ENCODE data around the gene FREM1. TPM values are rescaled to one million over a fixed set of nuclear protein-coding genes. Genes with fewer than 3 reads are reported as not detected.

The FREM1 gene
- total RNA-seq, 2 donors from 2014 or later = 2.0 to 2.6 TPM

GRCh38 chr9:14899042-14899814, 11.0 kb downstream of the FREM1 start:
- no peaks in the 10 kb centered on the region for H3K27me3 ChIP-seq (replicated peaks; ENCODE audit: insufficient read depth)
- H3K36me3 ChIP-seq = no peaks in the 10 kb centered on the region
- intact Hi-C loops (cut with DNase I) = no loop called here
- WGBS = 64% methylated on average over 6 of the region's 6 CpGs
- DNase-seq (ENCODE audit: low spot score) = no peak
- TF ChIP-seq CTCF (IDR thresholded peaks at IDR 0.05) (no peak), POLR2AphosphoS5 (IDR thresholded peaks at IDR 0.05) (no peak), POLR2A (IDR thresholded peaks at IDR 0.05) (no peak)
- no peaks in the 10 kb centered on the region for H3K9me3 ChIP-seq
- H3K4me1 ChIP-seq (replicated peaks) = no peaks in the 10 kb centered on the region
- no peak overlapping the region for H3K4me3 ChIP-seq
- no peak overlapping the region for H3K27ac ChIP-seq

- Histone ChIP-seq H3K36me3 (no peaks in the 10 kb centered on the region), H3K9me3 (no peaks in the 10 kb centered on the region), H3K27me3 (replicated peaks; ENCODE audit: insufficient read depth) (no peaks in the 10 kb centered on the region), H3K4me1 (replicated peaks) (no peaks in the 10 kb centered on the region), H3K4me3 (no peak overlapping the region), H3K27ac (no peak overlapping the region)
- TF ChIP-seq CTCF (IDR thresholded peaks at IDR 0.05) (no peak), POLR2A (IDR thresholded peaks at IDR 0.05) (no peak), POLR2AphosphoS5 (IDR thresholded peaks at IDR 0.05) (no peak)
- no peak for DNase-seq (ENCODE audit: low spot score)
- intact Hi-C loops (cut with DNase I) = no loop called here
- 78% methylated on average over 1 of the region's 1 CpG for WGBS
Observed at GRCh38 chr9:14895806-14896205, 14.4 kb downstream of the FREM1 start.

- Histone ChIP-seq H3K27me3 (replicated peaks; ENCODE audit: insufficient read depth) (no peaks in the 10 kb centered on the region), H3K27ac (no peak overlapping the region), H3K4me3 (no peak overlapping the region), H3K36me3 (no peaks in the 10 kb centered on the region), H3K9me3 (no peaks in the 10 kb centered on the region), H3K4me1 (replicated peaks) (no peaks in the 10 kb centered on the region)
- DNase-seq (ENCODE audit: low spot score) = no peak
- intact Hi-C loops (cut with DNase I) = no loop called here
- WGBS = 86% methylated on average over 1 of the region's 1 CpG
- TF ChIP-seq POLR2A (IDR thresholded peaks at IDR 0.05) = no peak
- TF ChIP-seq POLR2AphosphoS5 (IDR thresholded peaks at IDR 0.05) = no peak
- TF ChIP-seq CTCF (IDR thresholded peaks at IDR 0.05) = no peak
Observed at GRCh38 chr9:14893280-14893679, 16.9 kb downstream of the FREM1 start.

GRCh38 chr9:14891332-14891731, 18.9 kb downstream of the FREM1 start:
- Histone ChIP-seq H3K4me1 (replicated peaks) (no peaks in the 10 kb centered on the region), H3K4me3 (no peak overlapping the region), H3K27ac (no peak overlapping the region), H3K27me3 (replicated peaks; ENCODE audit: insufficient read depth) (no peaks in the 10 kb centered on the region), H3K9me3 (no peaks in the 10 kb centered on the region), H3K36me3 (no peaks in the 10 kb centered on the region)
- WGBS = 90% methylated on average over 1 of the region's 1 CpG
- no peak for DNase-seq (ENCODE audit: low spot score)
- TF ChIP-seq POLR2A (IDR thresholded peaks at IDR 0.05) (no peak), CTCF (IDR thresholded peaks at IDR 0.05) (no peak), POLR2AphosphoS5 (IDR thresholded peaks at IDR 0.05) (no peak)
- intact Hi-C loops (cut with DNase I) = no loop called here

GRCh38 chr9:14889451-14889850, 20.8 kb downstream of the FREM1 start:
- no peak overlapping the region for H3K4me3 ChIP-seq
- no peaks in the 10 kb centered on the region for H3K36me3 ChIP-seq
- DNase-seq (ENCODE audit: low spot score) = no peak
- H3K27ac ChIP-seq = no peak overlapping the region
- H3K27me3 ChIP-seq (replicated peaks; ENCODE audit: insufficient read depth) = no peaks in the 10 kb centered on the region
- no peaks in the 10 kb centered on the region for H3K4me1 ChIP-seq (replicated peaks)
- 67% methylated on average over 3 of the region's 3 CpGs for WGBS
- TF ChIP-seq POLR2AphosphoS5 (IDR thresholded peaks at IDR 0.05) = no peak
- no peak for TF ChIP-seq CTCF (IDR thresholded peaks at IDR 0.05)
- TF ChIP-seq POLR2A (IDR thresholded peaks at IDR 0.05) = no peak
- intact Hi-C loops (cut with DNase I) = no loop called here
- no peaks in the 10 kb centered on the region for H3K9me3 ChIP-seq
